HEK293 (cell line): Measurements from ENCODE around the gene B4GALT3.

Experiments
- CTCF ChIA-PET: fragments of 350-600 bp; formaldehyde crosslinking; extraction: SDS; loops from one replicate; lab custom pipeline; 2021; ENCODE audit warnings: antibody characterized with exemption; lab: Yijun Ruan, JAX
- POLR2A ChIA-PET: fragments of 300-600 bp; formaldehyde crosslinking; extraction: SDS; loops from one replicate; lab custom pipeline; 2020; ENCODE audit warnings: antibody characterized with exemption, inconsistent platforms; lab: Yijun Ruan, JAX
- H3K27ac ChIP-seq: fragments of 200-500 bp; sonication (Bioruptor generic); 2 replicates; pipeline ENCODE4 v1.5.1; 2014; ENCODE audit warnings: low read depth, low read length, control low read depth, inconsistent platforms; ENCODE audit errors: extremely low read depth
- H3K36me3 ChIP-seq, 2 experiments: fragments of 200-500 bp in 1 of 2; sonication (Bioruptor generic) in 1 of 2; 1 replicate in 1 of 2; 2 replicates in 1 of 2; pipeline ENCODE4 v1.5.1; 2014 to 2017; ENCODE audit warnings: inconsistent platforms in 2 of 2, low read length in 2 of 2; ENCODE audit not compliant: control insufficient read depth in 2 of 2, insufficient read depth in 1 of 2
- H3K4me1 ChIP-seq: fragments of 200-500 bp; sonication (Bioruptor generic); 2 replicates; pipeline ENCODE4 v1.5.1; 2014; ENCODE audit warnings: mild to moderate bottlenecking, low read length, inconsistent platforms; ENCODE audit not compliant: control insufficient read depth, insufficient read depth
- H3K4me3 ChIP-seq: 2 replicates; pipeline ENCODE4 v1.5.1; 2011; ENCODE audit warnings: low read depth, mild to moderate bottlenecking, control low read depth, low read length, moderate library complexity
- H3K9me3 ChIP-seq: fragments of 200-500 bp; sonication (Bioruptor generic); 2 replicates; pipeline ENCODE4 v1.5.1; 2014; ENCODE audit warnings: low read depth, low read length, inconsistent platforms; ENCODE audit not compliant: control insufficient read depth, insufficient read depth
- ATF2 ChIP-seq: fragments of 450-650 bp; formaldehyde crosslinking; IDR thresholded peaks from 2 replicates; pipeline ENCODE4 v1.5.1; 2016; ENCODE audit warnings: missing biosample characterization, missing genetic modification characterization, low read depth
- CTCF ChIP-seq: fragments of 450-650 bp; formaldehyde crosslinking; IDR thresholded peaks from 2 replicates; pipeline ENCODE4 v1.5.1; 2016; ENCODE audit warnings: missing biosample characterization, missing genetic modification characterization
- GFI1B ChIP-seq: fragments of 450-650 bp; formaldehyde crosslinking; IDR thresholded peaks from 2 replicates; pipeline ENCODE4 v1.5.1; 2016; ENCODE audit warnings: missing biosample characterization, missing genetic modification characterization
- OVOL3 ChIP-seq: fragments of 450-650 bp; formaldehyde crosslinking; IDR thresholded peaks from 2 replicates; pipeline ENCODE4 v1.5.1; 2016; ENCODE audit warnings: missing biosample characterization, missing genetic modification characterization
- ZBTB10 ChIP-seq: fragments of 450-650 bp; formaldehyde crosslinking; IDR thresholded peaks from 2 replicates; pipeline ENCODE4 v1.5.1; 2016; ENCODE audit warnings: missing biosample characterization, missing genetic modification characterization
- ZFHX2 ChIP-seq: fragments of 450-650 bp; formaldehyde crosslinking; conservative IDR thresholded peaks from 2 replicates; pipeline ENCODE4 v1.5.1; 2016; ENCODE audit warnings: missing biosample characterization, missing genetic modification characterization
- ZNF114 ChIP-seq: fragments of 450-650 bp; formaldehyde crosslinking; IDR thresholded peaks from 2 replicates; pipeline ENCODE4 v1.5.0; 2017; ENCODE audit warnings: missing biosample characterization, missing genetic modification characterization
- ZNF146 ChIP-seq: fragments of 450-650 bp; formaldehyde crosslinking; IDR thresholded peaks from 2 replicates; pipeline ENCODE4 v1.5.1; 2016; ENCODE audit warnings: missing biosample characterization, missing genetic modification characterization
- ZNF184 ChIP-seq: fragments of 450-650 bp; IDR thresholded peaks from 2 replicates; pipeline ENCODE4 v1.5.1; 2018; ENCODE audit warnings: missing biosample characterization, mild to moderate bottlenecking, missing genetic modification characterization
- ZNF280C ChIP-seq: fragments of 450-650 bp; formaldehyde crosslinking; IDR thresholded peaks from 2 replicates; pipeline ENCODE4 v1.5.1; 2016; ENCODE audit warnings: missing biosample characterization, missing genetic modification characterization
- ZNF350 ChIP-seq: fragments of 450-650 bp; formaldehyde crosslinking; IDR thresholded peaks from 2 replicates; pipeline ENCODE4 v1.5.0; 2017; ENCODE audit warnings: missing biosample characterization, mild to moderate bottlenecking, missing genetic modification characterization
- ZNF354C ChIP-seq: fragments of 450-650 bp; formaldehyde crosslinking; IDR thresholded peaks from 2 replicates; pipeline ENCODE4 v1.5.1; 2016; ENCODE audit warnings: missing biosample characterization, missing genetic modification characterization, low read depth, borderline replicate concordance
- ZNF404 ChIP-seq: fragments of 450-650 bp; formaldehyde crosslinking; IDR thresholded peaks from 2 replicates; pipeline ENCODE4 v1.5.1; 2017; ENCODE audit warnings: missing biosample characterization, missing genetic modification characterization
- ZNF518A ChIP-seq: fragments of 450-650 bp; formaldehyde crosslinking; conservative IDR thresholded peaks from 2 replicates; pipeline ENCODE4 v1.5.1; 2016; ENCODE audit warnings: low read depth, missing biosample characterization, missing genetic modification characterization
- ZNF585B ChIP-seq: fragments of 450-650 bp; formaldehyde crosslinking; IDR thresholded peaks from 2 replicates; pipeline ENCODE4 v1.5.1; 2016; ENCODE audit warnings: missing biosample characterization, missing genetic modification characterization
- ZNF624 ChIP-seq: fragments of 450-650 bp; formaldehyde crosslinking; IDR thresholded peaks from 2 replicates; pipeline ENCODE4 v1.5.1; 2017; ENCODE audit warnings: missing biosample characterization, missing genetic modification characterization
- ZNF654 ChIP-seq: fragments of 450-650 bp; formaldehyde crosslinking; IDR thresholded peaks from 2 replicates; pipeline ENCODE4 v1.5.1; 2016; ENCODE audit warnings: low read depth, missing biosample characterization, missing genetic modification characterization
- ZNF677 ChIP-seq: fragments of 450-650 bp; IDR thresholded peaks from 2 replicates; pipeline ENCODE4 v1.5.0; 2018; ENCODE audit warnings: missing biosample characterization, mild to moderate bottlenecking, missing genetic modification characterization, moderate library complexity
- ZNF707 ChIP-seq: fragments of 450-650 bp; formaldehyde crosslinking; IDR thresholded peaks from 2 replicates; pipeline ENCODE4 v1.5.1; 2016; ENCODE audit warnings: missing biosample characterization, missing genetic modification characterization
- ZXDB ChIP-seq: fragments of 450-650 bp; formaldehyde crosslinking; IDR thresholded peaks from 2 replicates; pipeline ENCODE4 v1.5.1; 2016; ENCODE audit warnings: missing biosample characterization, missing genetic modification characterization

B4GALT3 gene

GRCh38 chr1:161185282-161185682 lies 8.0 kb upstream of the B4GALT3 start (continued):
- TF ChIP-seq ZFHX2 (tag by site-specific recombination), result 0 out of 2 replicates have a peak, but pooled peaks have one; percentile 28

- no peaks in the 10 kb centered on the region for H3K4me1 ChIP-seq
- H3K27ac ChIP-seq, result no peak overlapping the region
- POLR2A ChIA-PET, result interaction anchor here (0.7 kb wide), 1 partner anchor 20 kb away, joined by 5 read pairs; the partner anchor contains the start of gene NDUFS2
- H3K36me3 ChIP-seq, result no peaks in the 10 kb centered on the region
- CTCF ChIA-PET, result interaction anchor here (0.7 to 4.4 kb wide), 7 partner anchors 11 to 940 kb away, joined by 3 to 39 read pairs (median 5); partner anchors contain the start of genes ADAMTS4 and TOMM40L
- no peak overlapping the region for H3K4me3 ChIP-seq
- H3K9me3 ChIP-seq, result no peaks in the 10 kb centered on the region
- TF ChIP-seq ZBTB10 (tag by site-specific recombination), result no peak
- TF ChIP-seq ZNF350 (tag by site-specific recombination), result no peak
- no peak for TF ChIP-seq GFI1B
- TF ChIP-seq ZNF404 (tag by site-specific recombination), result no peak
- TF ChIP-seq ZNF677, result no peak
- TF ChIP-seq ZNF518A (tag by site-specific recombination), result no peak
- TF ChIP-seq ATF2 (tag by site-specific recombination), result no peak
- no peak for TF ChIP-seq OVOL3
- no peak for TF ChIP-seq ZXDB (tag by site-specific recombination)
These were observed 4.9 kb upstream of the B4GALT3 start for GRCh38 chr1:161182214-161182613.

- no peak overlapping the region for H3K4me3 ChIP-seq
- ChIA-PET CTCF (interaction anchor here (0.9 to 4.4 kb wide), 4 partner anchors 9 to 201 kb away, joined by 3 to 39 read pairs (median 5); no protein-coding TSS in a partner anchor), POLR2A (no interaction called here)
- no peaks in the 10 kb centered on the region for H3K9me3 ChIP-seq
- H3K27ac ChIP-seq, result no peak overlapping the region
- peaks cover 0 to 5% of the 10 kb centered on the region in 2 experiments; a peak in 1 of 3 replicates for H3K36me3 ChIP-seq
- H3K4me1 ChIP-seq, result no peaks in the 10 kb centered on the region
- TF ChIP-seq ZNF654 (tag by site-specific recombination) (peak; percentile 25), ZFHX2 (tag by site-specific recombination) (no peak), ZNF114 (tag by site-specific recombination) (no peak), ZNF280C (tag by site-specific recombination) (no peak), CTCF (tag by site-specific recombination) (0 out of 2 replicates have a peak, but pooled peaks have one; percentile 45), ZNF707 (tag by site-specific recombination) (no peak), ZNF184 (no peak), ZNF146 (tag by site-specific recombination) (no peak), ZNF354C (tag by site-specific recombination) (no peak), ZNF585B (tag by site-specific recombination) (no peak), ZNF624 (no peak)
These were observed 3.3 kb upstream of the B4GALT3 start for GRCh38 chr1:161180639-161181038.
